ENCODE data around the gene POLR3H.

The POLR3H gene

DNA sequence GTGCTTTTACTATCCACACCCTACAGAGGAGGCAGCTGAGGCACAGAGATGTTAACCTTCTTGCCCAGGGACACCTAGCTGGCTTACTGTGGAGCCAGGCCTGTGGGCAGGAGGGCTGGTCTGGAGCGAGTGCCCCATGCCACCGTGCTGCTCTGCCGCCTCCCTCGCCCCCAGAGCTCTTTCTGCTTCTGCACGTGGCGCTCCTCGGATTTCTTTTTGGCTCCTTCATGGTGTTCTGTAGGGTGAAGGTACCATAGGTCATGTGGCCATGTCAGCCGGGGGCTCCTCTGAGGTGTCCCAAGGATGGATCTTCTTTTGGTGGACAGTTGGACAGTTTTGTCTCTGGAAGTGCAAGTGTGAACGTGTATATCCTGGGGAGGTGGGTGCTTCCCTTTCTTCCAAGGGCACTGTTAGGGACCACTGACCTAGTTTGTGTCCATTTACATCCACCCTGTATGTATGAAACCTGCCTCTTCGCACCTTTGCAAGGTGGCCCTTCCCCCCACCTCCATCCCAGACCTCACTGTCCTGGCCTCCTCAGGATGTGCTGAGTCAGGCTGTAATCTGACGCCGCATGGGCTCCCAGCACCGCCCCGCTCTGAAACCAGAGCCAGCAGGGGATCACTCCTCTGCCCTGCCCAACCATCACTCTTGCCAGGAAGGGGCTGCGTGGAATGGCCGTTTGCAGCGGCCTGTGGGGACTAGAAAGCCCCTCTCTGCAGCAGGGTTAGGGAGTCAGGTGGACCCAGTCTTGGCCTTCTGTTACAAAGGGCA lies 31.7 kb downstream of the POLR3H start:
- peak; percentile 18 for DNase-seq

DNA sequence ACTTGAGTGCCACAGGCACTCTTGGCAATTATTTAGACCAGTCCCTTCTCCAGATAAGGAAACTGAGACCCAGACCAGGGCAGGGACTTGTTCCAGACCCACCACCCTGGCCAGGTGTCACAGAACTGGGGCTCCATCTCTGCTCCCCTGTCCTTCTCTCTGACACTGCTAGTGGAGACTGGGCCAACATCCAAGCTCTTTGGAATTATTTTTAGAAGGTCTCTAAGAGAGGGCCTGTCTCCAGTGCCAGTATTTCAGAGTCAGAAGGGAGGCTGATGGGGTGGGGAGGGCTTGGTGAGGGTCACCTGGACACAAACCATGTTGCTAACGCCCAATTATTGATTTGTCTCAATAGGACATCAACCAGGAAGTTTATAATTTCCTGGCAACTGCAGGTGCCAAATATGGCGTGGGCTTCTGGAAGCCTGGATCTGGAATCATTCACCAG lies 32.7 kb downstream of the POLR3H start:
- no peak for DNase-seq

DNA sequence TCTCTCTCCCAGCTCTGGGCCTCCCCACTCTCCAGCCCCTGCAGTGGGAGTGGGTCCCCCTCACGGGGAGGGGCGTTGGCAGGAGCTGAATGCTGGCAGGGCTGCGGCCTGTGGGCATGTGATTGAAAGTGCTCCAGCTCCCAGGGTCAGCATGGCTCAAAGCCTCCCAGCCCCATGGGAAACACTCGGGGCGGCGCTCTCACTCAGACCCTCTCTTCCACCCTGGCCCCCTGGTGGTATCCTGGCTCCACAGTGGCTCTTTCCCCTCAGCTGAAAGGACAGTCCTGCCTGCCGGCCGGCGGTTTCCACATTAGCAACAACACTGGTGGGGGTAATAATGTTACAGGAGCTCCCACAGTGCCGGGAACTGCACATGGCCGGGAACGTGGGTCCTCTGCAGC lies 35.5 kb downstream of the POLR3H start:
- no peak for DNase-seq

DNA sequence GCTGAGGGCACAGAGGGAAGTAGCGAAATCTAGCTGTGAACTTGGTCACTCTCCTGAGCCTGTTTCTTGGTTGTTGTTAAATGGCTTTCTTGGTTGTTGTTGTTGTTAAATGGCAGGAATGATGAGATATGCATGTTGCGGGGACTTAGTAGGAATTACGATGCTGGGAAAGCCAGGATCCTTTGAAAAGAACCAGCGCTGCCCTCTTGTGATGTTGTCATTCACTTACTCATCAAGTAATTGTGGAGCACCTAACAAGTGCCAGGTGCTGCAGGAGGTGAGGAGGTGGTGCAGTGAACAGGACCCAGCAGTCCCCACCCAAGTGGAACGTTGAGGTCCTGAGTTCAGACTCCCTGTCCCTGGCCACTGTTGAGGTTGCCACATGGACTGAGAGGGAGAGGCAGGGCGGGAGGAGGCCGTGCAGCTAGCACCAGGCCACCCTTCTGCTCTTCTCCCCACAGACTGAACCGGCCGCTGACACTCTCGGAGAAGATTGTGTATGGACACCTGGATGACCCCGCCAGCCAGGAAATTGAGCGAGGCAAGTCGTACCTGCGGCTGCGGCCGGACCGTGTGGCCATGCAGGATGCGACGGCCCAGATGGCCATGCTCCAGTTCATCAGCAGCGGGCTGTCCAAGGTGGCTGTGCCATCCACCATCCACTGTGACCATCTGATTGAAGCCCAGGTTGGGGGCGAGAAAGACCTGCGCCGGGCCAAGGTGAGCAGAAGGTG lies 36.8 kb downstream of the POLR3H start:
- DNase-seq: no peak

DNA sequence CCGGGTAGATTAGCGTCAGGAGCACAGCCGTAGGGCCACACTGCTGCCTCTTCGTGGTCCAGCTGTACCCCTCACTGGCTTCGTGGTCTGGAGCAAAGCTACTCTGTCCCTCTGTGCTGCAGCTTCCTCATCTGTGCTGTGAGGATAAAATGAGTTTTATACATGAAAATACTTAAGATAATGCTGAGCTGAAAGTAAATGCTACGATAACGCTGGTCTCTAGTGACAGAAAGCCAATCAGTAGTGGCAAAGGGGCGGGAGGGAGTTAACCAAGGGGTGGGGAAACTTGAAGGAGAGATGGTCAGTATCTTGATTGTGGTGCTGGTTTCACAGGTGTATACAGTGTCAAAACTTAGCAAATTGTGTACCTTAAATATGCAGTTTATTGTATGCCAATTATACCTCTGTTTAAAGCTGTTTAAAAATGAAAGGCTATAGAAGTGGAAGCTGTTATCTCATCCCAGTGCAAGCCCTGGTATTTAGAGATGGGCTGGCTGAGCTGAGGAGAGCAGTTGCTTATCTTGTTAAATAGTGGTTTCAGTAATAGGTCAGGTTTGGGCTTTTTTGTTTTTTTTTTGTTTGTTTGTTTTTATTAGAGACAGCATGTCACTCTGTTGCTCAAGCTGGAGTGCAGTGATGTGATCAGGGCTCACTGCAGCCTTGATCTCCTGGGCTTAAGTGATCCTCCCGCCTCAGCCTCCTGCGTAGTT lies 38.6 kb downstream of the POLR3H start:
- no peak for DNase-seq

DNA sequence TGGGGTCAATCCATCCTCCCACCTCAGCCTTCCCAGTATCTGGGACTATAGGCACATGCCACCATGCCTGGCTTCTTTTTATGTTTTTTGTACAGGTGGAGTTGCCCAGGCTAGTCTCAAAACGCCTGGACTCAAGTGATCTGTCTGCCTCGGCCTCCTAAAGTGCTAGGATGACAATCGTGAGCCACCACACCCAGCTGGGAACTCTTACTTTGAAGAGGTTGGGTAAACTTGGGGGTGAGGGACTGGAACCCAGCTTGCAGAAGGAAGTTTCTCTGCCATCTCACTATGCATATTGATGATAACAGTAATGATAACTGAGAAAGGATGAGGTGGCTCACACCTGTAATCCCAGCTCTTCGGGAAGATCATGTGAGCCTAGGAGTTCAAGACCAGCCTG lies 39.5 kb downstream of the POLR3H start:
- no peak for DNase-seq

DNA sequence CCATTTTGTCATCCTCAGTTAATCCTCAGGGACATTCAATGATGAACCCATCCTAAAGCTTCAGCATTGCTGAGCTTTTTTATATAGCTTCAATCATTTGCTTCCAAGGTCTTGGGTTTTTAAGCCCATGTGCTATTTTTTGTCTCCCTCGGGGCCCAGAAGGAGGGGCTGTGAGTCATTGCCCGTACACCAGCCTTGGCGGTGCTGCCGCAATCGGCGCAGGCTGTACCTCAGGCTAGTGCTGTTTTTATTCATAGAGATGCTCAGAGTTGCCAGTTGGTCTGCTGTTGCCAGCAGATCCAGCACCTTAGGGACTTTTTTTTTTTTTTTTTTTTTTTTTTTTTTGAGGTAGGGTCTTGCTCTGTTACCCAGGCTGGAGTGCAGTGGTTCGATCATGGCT lies 39.9 kb downstream of the POLR3H start:
- peak; percentile 43 for DNase-seq

DNA sequence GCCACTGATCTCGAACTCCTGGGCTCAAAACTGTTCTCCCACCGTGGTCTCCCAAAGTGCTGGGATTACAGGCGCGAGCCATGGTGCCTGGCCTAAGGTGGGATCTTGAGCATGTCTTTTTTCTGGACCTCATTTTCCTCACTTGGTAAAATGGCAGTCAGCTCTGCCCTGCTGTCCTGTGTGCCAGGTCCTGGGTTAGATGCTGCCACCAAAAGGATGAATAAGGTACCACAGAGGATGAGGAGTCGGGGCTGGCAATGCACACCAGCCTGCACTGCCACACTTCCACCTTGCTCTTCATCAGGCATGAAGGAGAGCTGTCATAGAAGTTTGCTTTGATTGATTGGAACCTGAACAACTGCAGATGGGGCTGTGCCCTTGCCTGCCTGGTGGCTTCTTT lies 43.1 kb downstream of the POLR3H start:
- no peak for DNase-seq

DNA sequence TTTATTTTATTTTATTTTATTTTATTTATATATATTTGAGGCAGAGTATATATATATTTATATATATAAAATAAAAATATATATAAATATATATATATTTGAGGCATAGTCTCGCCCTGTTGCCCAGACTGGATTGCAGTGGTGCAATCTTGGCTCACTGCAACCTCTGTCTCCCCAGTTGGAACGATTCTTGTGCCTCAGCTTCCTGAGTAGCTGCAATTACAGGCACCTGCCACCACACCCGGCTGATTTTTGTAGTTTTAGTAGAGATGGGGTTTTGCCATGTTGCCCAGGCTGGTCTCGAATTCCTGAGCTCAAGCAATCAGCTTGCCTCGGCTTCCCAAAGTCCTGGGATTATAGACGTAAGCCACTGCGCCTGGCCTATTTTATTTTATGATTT lies 44.0 kb downstream of the POLR3H start:
- no peak for DNase-seq

DNA sequence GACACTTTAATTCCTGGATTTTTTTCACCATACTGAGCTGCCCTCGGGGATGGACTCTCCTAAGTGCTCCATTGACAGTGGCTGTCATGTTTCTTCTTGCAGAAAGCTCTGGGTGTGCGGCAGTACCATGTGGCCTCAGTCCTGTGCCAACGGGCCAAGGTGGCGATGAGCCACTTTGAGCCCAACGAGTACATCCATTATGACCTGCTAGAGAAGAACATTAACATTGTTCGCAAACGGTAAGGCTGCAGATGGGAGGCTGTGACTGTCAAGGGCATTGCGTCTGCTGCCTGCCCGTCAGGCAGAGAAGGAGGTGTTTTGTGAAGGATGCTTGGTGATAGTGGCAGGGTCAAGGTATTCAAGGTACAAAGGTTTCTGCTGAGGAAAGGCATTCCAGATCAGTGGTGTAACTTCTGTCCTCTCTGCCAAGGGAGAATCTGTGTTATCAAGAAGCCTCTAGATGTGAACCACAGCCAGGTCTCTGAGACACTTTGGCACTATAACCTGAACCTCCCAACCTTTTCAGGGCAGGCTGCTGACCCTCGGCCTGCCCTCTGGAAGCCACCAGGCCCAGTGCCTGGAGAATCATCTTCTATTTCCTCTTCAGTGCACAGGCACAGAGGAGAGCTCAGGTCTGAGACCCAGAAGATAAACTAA lies 44.5 kb downstream of the POLR3H start:
- no peak for DNase-seq

DNA sequence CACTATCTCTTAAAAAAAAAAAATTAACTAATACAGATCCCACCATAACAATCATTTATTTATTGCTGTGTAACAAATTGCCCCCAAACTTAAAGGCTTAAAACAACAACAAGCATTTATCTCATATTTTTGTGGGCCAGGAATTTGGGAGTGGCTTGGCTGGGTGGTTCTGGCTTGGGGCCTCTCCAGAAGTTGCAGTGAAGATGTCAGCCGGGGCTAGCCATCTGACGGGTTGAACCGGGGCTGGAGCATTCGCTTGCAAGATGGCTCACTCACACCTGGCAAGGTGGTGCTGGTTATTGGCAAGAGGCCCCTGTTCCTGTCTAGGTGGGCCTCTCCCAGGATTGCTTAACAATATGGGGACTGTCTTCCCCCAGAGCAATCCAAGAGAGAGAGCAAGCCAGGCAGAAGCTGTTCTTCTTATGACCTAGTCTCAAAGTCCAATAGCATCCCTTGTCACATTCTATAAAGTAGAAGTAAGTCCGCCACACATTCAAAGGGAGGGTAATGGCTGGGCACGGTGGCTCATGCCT lies 45.9 kb downstream of the POLR3H start:
- no peak for DNase-seq

DNA sequence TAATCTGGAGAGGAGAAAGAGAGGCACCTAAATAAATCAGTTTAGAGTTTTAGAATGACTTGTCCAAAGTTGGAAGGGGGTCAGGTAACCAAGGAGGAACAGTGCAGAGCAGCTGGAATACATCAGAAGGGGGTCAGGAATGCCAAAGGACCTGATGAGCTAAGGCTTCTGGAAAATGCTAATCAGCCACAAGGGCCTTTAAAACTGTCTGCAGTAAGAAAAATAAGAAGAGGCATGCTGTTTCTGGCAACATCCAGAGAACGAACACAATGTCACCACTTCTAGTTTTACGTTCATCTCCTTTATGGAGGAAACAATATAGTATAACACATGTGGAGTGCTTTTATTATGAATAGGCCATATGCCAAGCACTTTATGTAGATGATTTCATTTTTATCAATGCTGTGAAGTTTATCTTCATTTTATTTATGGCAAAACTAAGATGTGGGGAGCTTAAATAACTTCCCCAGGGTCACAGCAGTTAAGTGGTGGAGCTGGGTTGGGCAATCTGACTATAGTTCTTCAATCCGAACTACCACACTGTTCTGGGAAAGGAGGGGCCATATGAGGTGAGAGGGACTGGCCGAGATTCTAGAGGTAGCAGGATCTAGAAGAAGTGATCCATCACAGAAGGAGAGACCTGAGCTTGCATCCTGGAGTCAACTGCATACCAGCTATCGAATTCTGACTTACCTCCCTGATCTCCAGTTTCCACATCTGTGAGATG lies 52.7 kb downstream of the POLR3H start:
- DNase-seq: no peak

DNA sequence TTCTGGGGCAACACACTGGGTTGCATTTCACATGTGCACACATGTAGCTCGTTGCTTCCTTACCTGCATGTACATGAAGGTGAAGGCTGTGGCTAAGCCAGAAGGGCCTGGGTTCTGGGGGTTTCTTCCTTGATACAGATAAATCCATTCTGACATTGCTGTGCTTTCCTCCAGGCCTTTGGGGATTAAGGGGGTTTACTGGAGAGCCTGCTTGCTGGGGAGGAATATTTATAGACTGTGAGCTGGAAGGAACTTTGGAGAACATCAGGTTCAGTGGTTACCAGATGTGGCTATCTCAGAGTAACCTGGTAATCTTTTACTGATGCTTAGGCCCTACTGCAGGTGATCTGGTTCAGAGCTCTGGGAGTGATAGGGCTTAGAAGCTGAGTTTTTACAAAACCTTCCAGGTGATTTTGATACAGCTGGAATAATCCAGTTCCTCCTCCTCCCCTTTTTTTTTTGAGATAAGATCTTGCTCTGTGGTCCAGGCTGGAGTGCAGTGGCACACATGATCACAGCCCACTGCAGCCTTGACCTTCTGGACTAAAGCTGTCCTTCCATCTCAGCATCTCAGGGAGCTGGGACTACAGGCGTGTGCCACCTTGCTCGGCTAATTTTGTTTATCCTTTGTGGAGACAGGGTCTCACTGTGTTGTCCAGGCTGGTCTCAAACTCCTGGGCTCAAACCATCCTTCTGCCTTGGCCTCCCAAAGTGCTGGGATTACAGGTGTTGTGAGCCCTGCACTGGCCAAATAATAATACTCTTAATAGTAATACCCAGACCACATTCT lies 55.5 kb downstream of the POLR3H start:
- DNase-seq: no peak

DNA sequence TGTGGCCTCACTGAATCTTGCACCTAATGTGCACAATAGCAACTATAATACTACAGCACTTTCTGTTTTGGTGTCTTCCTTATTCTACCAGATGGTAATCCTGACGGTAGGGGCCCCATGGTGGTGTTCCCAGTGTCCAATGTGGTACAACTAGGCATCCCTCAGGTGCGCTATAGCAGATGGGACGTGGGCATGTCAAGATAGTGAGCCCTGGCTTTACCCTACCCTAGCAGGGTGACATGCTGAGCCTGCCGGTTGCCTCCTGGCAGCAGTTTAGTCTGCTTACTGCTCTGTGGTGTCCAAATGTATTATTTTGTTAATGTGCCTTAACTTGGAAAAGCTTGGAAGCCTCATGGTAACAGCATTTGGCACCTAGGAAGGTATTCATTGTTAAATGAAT lies 56.2 kb downstream of the POLR3H start:
- peak; percentile 43 for DNase-seq

DNA sequence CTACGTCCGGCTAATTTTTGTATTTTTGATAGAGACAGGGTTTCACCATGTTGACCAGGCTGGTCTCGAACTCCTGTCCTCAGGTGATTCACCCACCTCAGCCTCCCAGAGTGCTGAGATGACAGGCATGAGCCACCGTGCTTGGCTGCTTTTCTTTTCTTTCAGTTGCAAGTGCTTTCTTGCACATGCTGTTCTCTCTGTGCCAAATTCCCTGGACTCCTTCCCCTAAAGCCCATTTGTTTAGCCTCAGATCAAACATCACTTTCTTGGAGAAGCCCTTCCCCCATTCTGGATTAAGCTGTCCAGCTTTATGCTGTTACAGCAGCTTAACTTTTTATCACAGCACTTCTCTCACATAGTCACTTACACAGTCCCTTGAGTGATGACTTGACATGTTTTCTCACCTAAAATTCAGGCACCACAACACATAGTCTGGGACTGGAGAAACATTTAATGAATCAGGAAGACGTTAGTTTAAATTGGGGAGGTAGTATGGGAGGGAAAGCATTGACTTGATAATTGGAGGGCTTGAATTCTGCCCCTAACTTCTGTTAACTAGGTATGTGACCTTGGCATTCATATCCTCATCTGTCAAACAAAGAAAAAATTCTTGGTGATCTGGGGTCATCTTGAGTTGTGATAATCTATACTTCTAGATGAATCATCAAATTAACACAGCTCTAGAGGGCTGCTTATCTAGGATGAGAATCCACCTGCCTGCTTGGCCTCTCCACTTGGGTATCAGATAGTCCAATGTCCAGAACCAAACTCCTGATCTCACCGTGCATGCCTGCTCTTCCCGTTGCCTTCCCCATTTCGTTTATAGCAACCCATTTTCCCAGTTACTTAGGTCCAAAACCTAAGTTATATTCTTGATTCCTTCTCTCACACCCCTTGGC lies 57.0 kb downstream of the POLR3H start:
- no peak for DNase-seq

DNA sequence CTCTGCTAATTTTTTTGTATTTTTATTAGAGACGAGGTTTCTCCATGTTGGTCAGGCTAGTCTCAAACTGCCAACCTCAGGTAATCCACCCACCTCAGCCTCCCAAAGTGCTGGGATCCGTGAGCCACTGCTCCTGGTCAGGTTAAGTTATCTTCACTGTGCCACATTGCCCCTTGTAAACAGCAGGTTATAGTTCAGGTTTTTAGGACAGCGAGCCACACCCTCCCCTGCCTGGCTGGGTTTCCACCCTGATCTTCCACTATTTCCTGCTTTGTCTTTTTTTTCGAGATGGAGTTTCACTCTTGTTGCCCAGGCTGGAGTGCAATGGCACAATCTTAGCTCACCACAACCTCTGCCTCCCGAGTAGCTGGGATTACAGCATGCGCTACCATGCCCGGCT lies 59.2 kb downstream of the POLR3H start:
- no peak for DNase-seq

DNA sequence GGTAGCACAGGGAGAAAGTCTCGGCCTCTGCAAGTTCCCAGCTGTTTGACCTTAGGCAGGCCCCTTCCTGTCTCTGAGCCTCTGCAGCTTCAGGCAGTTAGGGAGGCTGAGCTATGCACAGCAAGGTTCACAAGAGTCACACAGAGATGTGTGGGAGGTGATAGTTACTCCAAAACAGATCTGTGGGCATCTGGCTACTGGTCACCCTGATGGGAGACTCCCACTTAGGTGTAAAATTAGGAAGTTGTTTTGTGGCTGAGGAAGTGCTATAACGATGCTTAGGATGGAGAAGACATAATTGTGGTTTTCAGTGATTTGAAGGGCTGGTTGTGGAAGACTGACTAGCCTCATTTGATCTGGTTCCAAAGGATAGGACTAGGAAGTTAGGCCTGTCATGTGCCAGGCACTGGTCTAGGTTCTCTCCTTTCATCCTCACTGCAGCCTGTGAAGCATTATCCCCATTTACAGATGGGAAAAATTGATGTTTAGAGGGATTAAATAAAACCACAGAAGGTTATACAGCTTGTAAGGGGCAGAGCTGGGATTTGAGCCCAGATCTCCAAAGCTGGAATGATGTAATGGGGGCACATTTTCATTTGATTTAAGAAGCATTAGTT lies 61.8 kb downstream of the POLR3H start:
- DNase-seq: no peak

DNA sequence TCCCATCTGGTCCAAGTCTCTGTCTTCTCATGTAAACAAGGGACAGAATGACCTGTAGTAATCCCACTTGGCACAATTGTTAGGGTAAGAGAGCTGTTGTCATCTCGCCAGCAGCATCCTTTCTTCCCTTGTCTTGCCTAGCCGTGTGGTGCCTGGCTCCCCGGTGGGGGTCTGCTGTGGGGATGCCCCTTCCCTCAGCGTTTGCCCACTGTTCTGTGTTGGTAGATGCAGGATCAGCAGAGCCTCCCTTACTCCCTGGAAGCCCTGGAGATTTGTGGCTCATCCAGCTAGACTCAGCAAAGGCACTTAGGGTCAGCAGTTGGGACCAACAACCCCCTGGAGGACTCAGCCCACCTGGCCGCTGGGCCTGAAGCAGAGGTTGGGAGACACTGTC lies 62.3 kb downstream of the POLR3H start:
- no peak for DNase-seq

DNA sequence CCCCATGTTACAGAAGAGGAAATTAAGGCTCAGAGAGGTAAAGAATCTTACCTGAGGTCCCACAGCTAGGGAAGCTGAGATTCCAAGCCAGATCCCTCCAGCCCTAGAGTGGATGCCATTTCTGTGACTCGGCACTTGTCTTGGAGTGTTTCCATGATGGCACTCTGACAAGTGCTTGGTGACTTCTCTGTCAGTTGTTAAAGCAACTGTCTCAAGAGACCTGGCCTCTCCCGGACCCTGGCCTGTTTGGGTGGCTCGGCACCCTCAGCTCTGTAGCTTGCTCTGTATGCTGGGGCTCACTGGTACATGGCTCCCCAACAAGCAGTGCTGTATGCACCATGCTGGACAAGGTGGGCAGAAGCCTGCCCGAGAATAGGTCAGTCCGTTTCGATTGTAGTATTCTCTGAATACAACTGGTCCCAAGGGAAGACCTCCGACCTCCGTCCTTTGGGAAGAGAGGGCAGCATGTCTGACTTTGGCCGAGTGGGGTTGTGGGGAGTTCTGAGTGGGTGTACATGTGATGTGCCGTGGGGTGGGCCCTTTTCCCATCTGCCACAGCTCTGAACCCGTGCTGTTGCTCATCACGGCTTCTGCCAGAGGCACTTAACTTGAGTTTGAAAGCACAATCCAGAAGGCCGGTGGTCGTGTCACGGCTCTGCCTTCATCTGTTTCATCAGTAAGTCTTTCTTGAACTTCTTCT lies 63.0 kb downstream of the POLR3H start:
- DNase-seq: no peak

Measured in NCI-H2171 (cell line).